Purkinje cell (primary cell): ENCODE results near the gene ZNF662. TPM values are rescaled to one million over a fixed set of nuclear protein-coding genes. Genes with fewer than 3 reads are reported as not detected.

Experiments used
- polyA plus RNA-seq: library from polyadenylated mRNA; unstranded; fragments of >200 nt; fragmentation: Nextera tagmentation; gene quantifications from 2 replicates; pipeline ENCODE4 v1.2.1, GENCODE V29; 2014

The ZNF662 gene
- 3.3 and 6.5 TPM in 2 replicates for polyA plus RNA-seq

GRCh38 chr3:42906070-42906847 lies at the start of gene ZNF662:
ZNF662 (plus strand) TSS chr3:42906142; CDS start chr3:42908115, 1,973 bp downstream.

GRCh38 chr3:42875325-42876151 lies 30.4 kb upstream of the ZNF662 start, which contains the start of gene CYP8B1:
CYP8B1 (minus strand) TSS chr3:42875879; CDS start chr3:42875816, 63 bp downstream.

Other genes starting within 250 kb of the ZNF662 start
- not detected in 2 replicates for gene KLHL40, start 220.6 kb upstream of the ZNF662 start, polyA plus RNA-seq
- 86.3 and 121 TPM in 2 replicates for gene HHATL, start 203.3 kb upstream of the ZNF662 start, polyA plus RNA-seq
- 1.3 and 5.1 TPM in 2 replicates for gene CCDC13, start 132.9 kb upstream of the ZNF662 start, polyA plus RNA-seq
- gene HIGD1A, start 101.7 kb upstream of the ZNF662 start, polyA plus RNA-seq = 1,119 and 1,494 TPM in 2 replicates
- gene ACKR2, start 96.7 kb upstream of the ZNF662 start, polyA plus RNA-seq = 0.73 and 4.6 TPM in 2 replicates
- gene CYP8B1, start 30.3 kb upstream of the ZNF662 start, polyA plus RNA-seq = not detected in 2 replicates
- gene GASK1A, start 73.2 kb downstream of the ZNF662 start, polyA plus RNA-seq = 2.2 and 2.6 TPM in 2 replicates
- 14.3 and 14.7 TPM in 2 replicates for gene POMGNT2, start 199.9 kb downstream of the ZNF662 start, polyA plus RNA-seq